ENCODE measurements around the gene GPN1. TPM values are rescaled to one million over a fixed set of nuclear protein-coding genes. Genes with fewer than 3 reads are reported as not detected.

Gene GPN1
- total and polyA plus RNA-seq, 2 of the 8 experiments (the other 6 are each of a cell fraction or from before 2014, with no cell fraction given) = 38.7 to 43.5 TPM

DNA sequence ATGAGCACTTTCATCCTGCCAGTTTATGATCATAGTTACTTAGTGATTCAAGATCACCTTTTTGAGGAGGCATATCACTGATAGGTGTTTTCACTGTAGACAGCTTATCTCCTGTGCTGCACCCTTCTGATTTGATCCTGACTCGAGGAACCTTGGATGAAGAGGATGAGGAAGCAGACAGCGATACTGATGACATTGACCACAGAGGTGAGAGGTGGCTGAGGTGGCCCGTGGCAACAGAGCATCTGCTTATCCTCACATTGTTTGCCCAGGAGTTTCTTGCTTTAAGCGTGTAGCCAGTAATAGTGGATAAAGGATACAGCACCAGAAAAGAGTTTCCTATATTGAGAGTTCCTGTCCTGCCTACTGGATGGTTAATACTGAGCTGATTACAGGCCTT, 18.9 kb downstream of the GPN1 start:
- Histone ChIP-seq H2BK20ac (ENCODE audit: low read length) (no peak overlapping the region), H3K9me3 (ENCODE audit: insufficient read depth in 2 of 2, low read depth in 1 of 2, low read length in 1 of 2) (no peaks in the 10 kb centered on the region), H2BK120ac (replicated peaks; ENCODE audit: low read depth, low read length) (no peak overlapping the region), H2BK15ac (ENCODE audit: low read length) (no peak overlapping the region), H3K27me3 (replicated peaks in 1 of 4; ENCODE audit: control insufficient read depth in 3 of 4, extremely low read depth in 1 of 4, insufficient read depth in 3 of 4, low read length in 3 of 4) (no peaks in the 10 kb centered on the region), H4K8ac (ENCODE audit: extremely low read depth, insufficient read depth, low read length) (no peak overlapping the region), H3K23ac (ENCODE audit: insufficient read length) (no peak overlapping the region), H3K18ac (ENCODE audit: extremely low read depth, low read length) (no peak overlapping the region), H3K23me2 (ENCODE audit: low read depth, low read length) (no peaks in the 10 kb centered on the region), H3K27ac (ENCODE audit: low read depth, low read length) (no peak overlapping the region), H3K4me3 (ENCODE audit: extremely low read depth in 1 of 4, insufficient read depth in 2 of 4, low read depth in 3 of 4, low read length in 4 of 4) (no peak overlapping the region), H2BK12ac (ENCODE audit: low read depth, low read length) (no peak overlapping the region), H3K14ac (ENCODE audit: insufficient read length) (no peak overlapping the region), H3K4me2 (ENCODE audit: insufficient read depth in 1 of 2, low read depth in 2 of 2, low read length in 2 of 2) (no peak overlapping the region), H2AK5ac (ENCODE audit: low read depth, low read length) (no peak overlapping the region), H3K4ac (replicated peaks; ENCODE audit: insufficient read length, low read depth, low read length) (no peak overlapping the region), H3K36me3 (ENCODE audit: control insufficient read depth in 2 of 4, insufficient read depth in 4 of 4, low read length in 3 of 4) (peaks cover 19 to 52% (median 42%) of the 10 kb centered on the region in 4 experiments), H3K56ac (replicated peaks; ENCODE audit: insufficient read length, low read depth, low read length) (no peak overlapping the region), H4K91ac (replicated peaks; ENCODE audit: insufficient read length, low read length) (no peak overlapping the region), H3K4me1 (replicated peaks in 1 of 4; ENCODE audit: control insufficient read depth in 3 of 4, insufficient read depth in 4 of 4, low read length in 3 of 4) (no peaks in the 10 kb centered on the region), H4K20me1 (replicated peaks in 1 of 2; ENCODE audit: control insufficient read depth in 1 of 2, insufficient read depth in 2 of 2, low read length in 2 of 2) (no peaks in the 10 kb centered on the region), H2AFZ (ENCODE audit: low read length) (no peak overlapping the region), H2BK5ac (ENCODE audit: low read depth, low read length) (no peak overlapping the region), H4K5ac (ENCODE audit: insufficient read length, low read depth, low read length) (no peak overlapping the region), H3K9ac (replicated peaks in 1 of 4; ENCODE audit: extremely low read depth in 1 of 4, low read depth in 3 of 4, low read length in 3 of 4) (no peak overlapping the region), H3K79me2 (ENCODE audit: control insufficient read depth in 1 of 2, insufficient read depth in 2 of 2, low read length in 2 of 2) (no peaks in the 10 kb centered on the region), H3K79me1 (ENCODE audit: low read depth, low read length) (no peaks in the 10 kb centered on the region)
- DNase-seq (ENCODE audit: low read depth in 1 of 2, low spot score in 2 of 2) (no peak), FAIRE-seq (no peak)
- WGBS, 2 experiments (ENCODE audit: extremely low coverage in 1 of 2, insufficient coverage in 1 of 2, insufficient read length in 1 of 2, insufficient replicate concordance in 2 of 2, low coverage in 1 of 2, low lambda C conversion rate in 2 of 2, missing lambda C conversion rate in 1 of 2) = 95% methylated on average over 4 of the region's 4 CpGs; no CpG with 5 or more reads in 1 of the 2 experiments
- ChIA-PET POLR2A (ENCODE audit: partially characterized antibody) (interaction anchor here (0.7 to 2.1 kb wide), 10 partner anchors 8 to 123 kb away, joined by 3 to 7 read pairs (median 4); partner anchors contain the start of genes CCDC121 and GPN1), CTCF (ENCODE audit: partially characterized antibody) (interaction anchor here (0.7 to 5.2 kb wide), 3 partner anchors 35 to 345 kb away, joined by 3 to 22 read pairs (median 3); partner anchors contain the start of gene PPM1G)
- no peak for TF ChIP-seq HDAC6 (IDR thresholded peaks at IDR 0.05; ENCODE audit: low read depth, low read length)
- no peak for TF ChIP-seq BCL11A (IDR thresholded peaks at IDR 0.05; ENCODE audit: low read depth in 2 of 2, low read length in 2 of 2)
- TF ChIP-seq SIN3A (conservative IDR thresholded peaks at IDR 0.05 in 1 of 2, IDR thresholded peaks at IDR 0.05 in 1 of 2; ENCODE audit: low read depth in 1 of 2, low read length in 2 of 2) = no peak
- no peak for TF ChIP-seq YY1 (IDR thresholded peaks at IDR 0.05; ENCODE audit: low read depth, low read length)
- TF ChIP-seq, protein P1, sequence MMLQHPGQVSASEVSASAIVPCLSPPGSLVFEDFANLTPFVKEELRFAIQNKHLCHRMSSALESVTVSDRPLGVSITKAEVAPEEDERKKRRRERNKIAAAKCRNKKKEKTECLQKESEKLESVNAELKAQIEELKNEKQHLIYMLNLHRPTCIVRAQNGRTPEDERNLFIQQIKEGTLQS (IDR thresholded peaks at IDR 0.05; ENCODE audit: insufficient read depth, low read depth, low read length) = no peak
- no peak for TF ChIP-seq HDAC2 (IDR thresholded peaks at IDR 0.05; ENCODE audit: borderline replicate concordance in 1 of 2, low read depth in 2 of 2, low read length in 2 of 2)
- no peak for TF ChIP-seq TEAD4 (IDR thresholded peaks at IDR 0.05; ENCODE audit: low read depth, low read length)
